Liver (tissue), 9 donors: ENCODE data around the gene MAFF. TPM values are rescaled to one million over a fixed set of nuclear protein-coding genes. Genes with fewer than 3 reads are reported as not detected.

Experiments
- DNase-seq: peaks from one replicate; pipeline ENCODE4 v3.0.0-alpha.2; 2017; ENCODE audit warnings: low spot score
- H3K27ac ChIP-seq, 2 donors: one replicate each; pipeline ENCODE4 v1.7.0; 2013; ENCODE audit warnings: inconsistent platforms in 2 of 2, low read length in 2 of 2, control low read depth in 1 of 2, low read depth in 1 of 2, mild to moderate bottlenecking in 1 of 2
- H3K27me3 ChIP-seq, 4 donors: one replicate each; pipeline versions ENCODE4 v1.6.1 to v1.7.0; 2013; ENCODE audit warnings: low read length in 3 of 4, inconsistent platforms in 1 of 4, mild to moderate bottlenecking in 1 of 4, moderate library complexity in 1 of 4; ENCODE audit not compliant: control insufficient read depth in 4 of 4, insufficient read depth in 4 of 4
- H3K36me3 ChIP-seq, 4 donors: one replicate each; pipeline versions ENCODE4 v1.6.1 to v1.7.0; 2013; ENCODE audit warnings: low read length in 3 of 4, mild to moderate bottlenecking in 3 of 4, low read depth in 1 of 4, moderate library complexity in 1 of 4; ENCODE audit not compliant: control insufficient read depth in 4 of 4, insufficient read depth in 3 of 4
- H3K4me1 ChIP-seq, 4 donors: one replicate each; pipeline versions ENCODE4 v1.6.1 to v1.7.0; 2013; ENCODE audit warnings: low read length in 3 of 4, mild to moderate bottlenecking in 3 of 4, moderate library complexity in 1 of 4; ENCODE audit not compliant: control insufficient read depth in 4 of 4, insufficient read depth in 4 of 4
- H3K4me3 ChIP-seq, 3 donors: one replicate each; pipeline versions ENCODE4 v1.6.1 to v1.7.0; 2013; ENCODE audit warnings: low read length in 3 of 3, control low read depth in 1 of 3, low read depth in 1 of 3, mild to moderate bottlenecking in 1 of 3
- H3K9ac ChIP-seq, 2 donors: one replicate each; pipeline ENCODE4 v1.7.0; 2013; ENCODE audit warnings: low read length in 2 of 2, mild to moderate bottlenecking in 2 of 2, moderate library complexity in 2 of 2, control low read depth in 1 of 2, low read depth in 1 of 2
- H3K9me3 ChIP-seq, 4 donors: one replicate each; pipeline versions ENCODE4 v1.6.1 to v1.7.0; 2013; ENCODE audit warnings: low read length in 3 of 4; ENCODE audit not compliant: control insufficient read depth in 4 of 4
- EGR1 ChIP-seq, 2 donors: IDR thresholded peaks; 2 replicates each; pipeline ENCODE4 v1.6.1; 2016 to 2018; ENCODE audit warnings: antibody characterized with exemption in 2 of 2, low read depth in 2 of 2
- FOXA1 ChIP-seq: IDR thresholded peaks from 2 replicates; pipeline ENCODE4 v1.6.1; 2016; ENCODE audit warnings: antibody characterized with exemption
- FOXA2 ChIP-seq: IDR thresholded peaks from 2 replicates; pipeline ENCODE4 v1.6.1; 2016; ENCODE audit warnings: antibody characterized with exemption
- GABPA ChIP-seq, 2 donors: IDR thresholded peaks in 1 of 2; conservative IDR thresholded peaks in 1 of 2; 2 replicates each; pipeline ENCODE4 v1.6.1; 2016; ENCODE audit warnings: antibody characterized with exemption in 2 of 2, mild to moderate bottlenecking in 1 of 2, moderate library complexity in 1 of 2
- HNF4A ChIP-seq, 2 donors: conservative IDR thresholded peaks; 2 replicates each; pipeline ENCODE4 v1.6.1; 2016; ENCODE audit warnings: antibody characterized with exemption in 2 of 2, mild to moderate bottlenecking in 2 of 2
- HNF4G ChIP-seq: IDR thresholded peaks from 2 replicates; pipeline ENCODE4 v1.6.1; 2016; ENCODE audit warnings: antibody characterized with exemption
- JUND ChIP-seq, 2 donors: IDR thresholded peaks; 2 replicates each; pipeline ENCODE4 v1.6.1; 2016; ENCODE audit warnings: antibody characterized with exemption in 2 of 2
- NR2F2 ChIP-seq: IDR thresholded peaks from 2 replicates; pipeline ENCODE4 v1.6.1; 2016; ENCODE audit warnings: antibody characterized with exemption
- RAD21 ChIP-seq, 2 donors: IDR thresholded peaks; 2 replicates each; pipeline ENCODE4 v1.6.1; 2016; ENCODE audit warnings: antibody characterized with exemption in 2 of 2, mild to moderate bottlenecking in 2 of 2
- RXRA ChIP-seq, 2 donors: IDR thresholded peaks; 2 replicates each; pipeline ENCODE4 v1.6.1; 2017 to 2018; ENCODE audit warnings: antibody characterized with exemption in 2 of 2, mild to moderate bottlenecking in 1 of 2
- SP1 ChIP-seq: IDR thresholded peaks from 2 replicates; pipeline ENCODE4 v1.6.1; 2018; ENCODE audit warnings: antibody characterized with exemption, mild to moderate bottlenecking
- TAF1 ChIP-seq: conservative IDR thresholded peaks from 2 replicates; pipeline ENCODE4 v1.6.1; 2016; ENCODE audit warnings: antibody characterized with exemption, mild to moderate bottlenecking
- YY1 ChIP-seq: IDR thresholded peaks from 2 replicates; pipeline ENCODE4 v1.6.1; 2016; ENCODE audit warnings: antibody characterized with exemption, mild to moderate bottlenecking
- WGBS: extraction: QIAGEN DNeasy Blood & Tissue Kit; methylation state at CpG from one replicate; pipeline ENCODE4 v1.1.7; 2013; 5-methylcytosine and 5-hydroxymethylcytosine counted together
- polyA plus RNA-seq, 2 donors: library from polyadenylated mRNA; stranded (reverse) in 1 of 2; unstranded in 1 of 2; fragments of 200-250 nt in 1 of 2; fragments of >200 nt in 1 of 2; fragmentation: Nextera tagmentation in 1 of 2; extraction: Ambion mirVana in 1 of 2; gene quantifications; one replicate each; pipeline versions ENCODE4 v1.2.1 to v1.2.3, GENCODE V29; 2013 to 2015
- total RNA-seq, 2 donors: library from RNA; depleted of rRNA; stranded (reverse); fragments of >200 nt; gene quantifications; one replicate each; pipeline ENCODE4 v1.2.3, GENCODE V29; 2014
- TF ChIP-seq, protein P1 (sequence below): IDR thresholded peaks from 2 replicates; pipeline ENCODE4 v1.6.1; 2016; ENCODE audit warnings: antibody characterized with exemption
- TF ChIP-seq, protein P2 (sequence below): IDR thresholded peaks from 2 replicates; pipeline ENCODE4 v1.6.1; 2016; ENCODE audit warnings: antibody characterized with exemption, mild to moderate bottlenecking
- TF ChIP-seq, protein P3 (sequence below): fragments of 150-350 bp; IDR thresholded peaks from 2 replicates; pipeline ENCODE4 v1.5.1; 2017; ENCODE audit warnings: improper control_type of control experiment, low read depth, low read length; ENCODE audit not compliant: missing input control
- TF ChIP-seq, protein P4 (sequence below): IDR thresholded peaks from 2 replicates; pipeline ENCODE4 v1.6.1; 2016; ENCODE audit warnings: antibody characterized with exemption
- donor health status: healthy.
- donor health status: healthy.
- donor health status: healthy.
- donor health status: healthy.
- donor health status: healthy.

Gene MAFF
- total and polyA plus RNA-seq, 4 donors, result 1.4 to 3.3 (median 2.0) TPM

DNA sequence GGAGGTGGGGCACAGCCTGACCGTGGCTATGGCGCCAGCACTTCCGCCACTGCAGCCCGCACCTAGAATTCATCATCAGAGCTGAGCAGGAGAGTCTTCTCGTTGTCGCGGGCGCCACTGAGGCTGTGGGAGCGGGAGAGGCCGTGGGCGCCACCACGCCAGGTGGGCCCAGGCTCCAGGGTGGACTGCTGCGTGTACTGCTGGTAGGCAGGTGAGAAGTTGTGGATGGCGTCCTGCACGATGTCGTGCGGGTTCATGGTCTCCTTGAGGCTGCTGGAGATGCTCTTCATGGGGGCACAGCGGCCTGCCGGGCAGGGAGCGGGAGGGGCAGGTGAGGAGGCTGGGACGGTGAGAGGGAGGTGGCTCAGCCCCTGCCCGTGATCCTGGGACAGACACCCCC lies 19.6 kb downstream of the MAFF start:
- WGBS, result 97% methylated on average over 22 of the region's 22 CpGs
- Histone ChIP-seq H3K4me3 (no peak overlapping the region), H3K9ac (no peak overlapping the region), H3K36me3 (peaks cover 0 to 4% (median 0%) of the 10 kb centered on the region in 4 donors), H3K9me3 (no peaks in the 10 kb centered on the region), H3K4me1 (peaks cover 0 to 13% (median 7%) of the 10 kb centered on the region in 4 donors), H3K27ac (no peak overlapping the region), H3K27me3 (no peaks in the 10 kb centered on the region)
- no peak for TF ChIP-seq EGR1 (IDR thresholded peaks at IDR 0.05; ENCODE audit: low read depth in 2 of 2)
- TF ChIP-seq RXRA (IDR thresholded peaks at IDR 0.05), result no peak
- TF ChIP-seq, protein P1, sequence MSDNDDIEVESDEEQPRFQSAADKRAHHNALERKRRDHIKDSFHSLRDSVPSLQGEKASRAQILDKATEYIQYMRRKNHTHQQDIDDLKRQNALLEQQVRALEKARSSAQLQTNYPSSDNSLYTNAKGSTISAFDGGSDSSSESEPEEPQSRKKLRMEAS, result no peak
- TF ChIP-seq GABPA (IDR thresholded peaks at IDR 0.05 in 1 of 2, conservative IDR thresholded peaks at IDR 0.05 in 1 of 2), result no peak
- no peak for TF ChIP-seq HNF4G
- TF ChIP-seq JUND (IDR thresholded peaks at IDR 0.05), result no peak
- TF ChIP-seq, protein P2, sequence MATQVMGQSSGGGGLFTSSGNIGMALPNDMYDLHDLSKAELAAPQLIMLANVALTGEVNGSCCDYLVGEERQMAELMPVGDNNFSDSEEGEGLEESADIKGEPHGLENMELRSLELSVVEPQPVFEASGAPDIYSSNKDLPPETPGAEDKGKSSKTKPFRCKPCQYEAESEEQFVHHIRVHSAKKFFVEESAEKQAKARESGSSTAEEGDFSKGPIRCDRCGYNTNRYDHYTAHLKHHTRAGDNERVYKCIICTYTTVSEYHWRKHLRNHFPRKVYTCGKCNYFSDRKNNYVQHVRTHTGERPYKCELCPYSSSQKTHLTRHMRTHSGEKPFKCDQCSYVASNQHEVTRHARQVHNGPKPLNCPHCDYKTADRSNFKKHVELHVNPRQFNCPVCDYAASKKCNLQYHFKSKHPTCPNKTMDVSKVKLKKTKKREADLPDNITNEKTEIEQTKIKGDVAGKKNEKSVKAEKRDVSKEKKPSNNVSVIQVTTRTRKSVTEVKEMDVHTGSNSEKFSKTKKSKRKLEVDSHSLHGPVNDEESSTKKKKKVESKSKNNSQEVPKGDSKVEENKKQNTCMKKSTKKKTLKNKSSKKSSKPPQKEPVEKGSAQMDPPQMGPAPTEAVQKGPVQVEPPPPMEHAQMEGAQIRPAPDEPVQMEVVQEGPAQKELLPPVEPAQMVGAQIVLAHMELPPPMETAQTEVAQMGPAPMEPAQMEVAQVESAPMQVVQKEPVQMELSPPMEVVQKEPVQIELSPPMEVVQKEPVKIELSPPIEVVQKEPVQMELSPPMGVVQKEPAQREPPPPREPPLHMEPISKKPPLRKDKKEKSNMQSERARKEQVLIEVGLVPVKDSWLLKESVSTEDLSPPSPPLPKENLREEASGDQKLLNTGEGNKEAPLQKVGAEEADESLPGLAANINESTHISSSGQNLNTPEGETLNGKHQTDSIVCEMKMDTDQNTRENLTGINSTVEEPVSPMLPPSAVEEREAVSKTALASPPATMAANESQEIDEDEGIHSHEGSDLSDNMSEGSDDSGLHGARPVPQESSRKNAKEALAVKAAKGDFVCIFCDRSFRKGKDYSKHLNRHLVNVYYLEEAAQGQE, result no peak
- no peak for TF ChIP-seq YY1
- no peak for TF ChIP-seq TAF1
- no peak for TF ChIP-seq NR2F2
- no peak for TF ChIP-seq SP1
- TF ChIP-seq, protein P3, sequence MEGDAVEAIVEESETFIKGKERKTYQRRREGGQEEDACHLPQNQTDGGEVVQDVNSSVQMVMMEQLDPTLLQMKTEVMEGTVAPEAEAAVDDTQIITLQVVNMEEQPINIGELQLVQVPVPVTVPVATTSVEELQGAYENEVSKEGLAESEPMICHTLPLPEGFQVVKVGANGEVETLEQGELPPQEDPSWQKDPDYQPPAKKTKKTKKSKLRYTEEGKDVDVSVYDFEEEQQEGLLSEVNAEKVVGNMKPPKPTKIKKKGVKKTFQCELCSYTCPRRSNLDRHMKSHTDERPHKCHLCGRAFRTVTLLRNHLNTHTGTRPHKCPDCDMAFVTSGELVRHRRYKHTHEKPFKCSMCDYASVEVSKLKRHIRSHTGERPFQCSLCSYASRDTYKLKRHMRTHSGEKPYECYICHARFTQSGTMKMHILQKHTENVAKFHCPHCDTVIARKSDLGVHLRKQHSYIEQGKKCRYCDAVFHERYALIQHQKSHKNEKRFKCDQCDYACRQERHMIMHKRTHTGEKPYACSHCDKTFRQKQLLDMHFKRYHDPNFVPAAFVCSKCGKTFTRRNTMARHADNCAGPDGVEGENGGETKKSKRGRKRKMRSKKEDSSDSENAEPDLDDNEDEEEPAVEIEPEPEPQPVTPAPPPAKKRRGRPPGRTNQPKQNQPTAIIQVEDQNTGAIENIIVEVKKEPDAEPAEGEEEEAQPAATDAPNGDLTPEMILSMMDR, result no peak
- DNase-seq, result no peak

DNA sequence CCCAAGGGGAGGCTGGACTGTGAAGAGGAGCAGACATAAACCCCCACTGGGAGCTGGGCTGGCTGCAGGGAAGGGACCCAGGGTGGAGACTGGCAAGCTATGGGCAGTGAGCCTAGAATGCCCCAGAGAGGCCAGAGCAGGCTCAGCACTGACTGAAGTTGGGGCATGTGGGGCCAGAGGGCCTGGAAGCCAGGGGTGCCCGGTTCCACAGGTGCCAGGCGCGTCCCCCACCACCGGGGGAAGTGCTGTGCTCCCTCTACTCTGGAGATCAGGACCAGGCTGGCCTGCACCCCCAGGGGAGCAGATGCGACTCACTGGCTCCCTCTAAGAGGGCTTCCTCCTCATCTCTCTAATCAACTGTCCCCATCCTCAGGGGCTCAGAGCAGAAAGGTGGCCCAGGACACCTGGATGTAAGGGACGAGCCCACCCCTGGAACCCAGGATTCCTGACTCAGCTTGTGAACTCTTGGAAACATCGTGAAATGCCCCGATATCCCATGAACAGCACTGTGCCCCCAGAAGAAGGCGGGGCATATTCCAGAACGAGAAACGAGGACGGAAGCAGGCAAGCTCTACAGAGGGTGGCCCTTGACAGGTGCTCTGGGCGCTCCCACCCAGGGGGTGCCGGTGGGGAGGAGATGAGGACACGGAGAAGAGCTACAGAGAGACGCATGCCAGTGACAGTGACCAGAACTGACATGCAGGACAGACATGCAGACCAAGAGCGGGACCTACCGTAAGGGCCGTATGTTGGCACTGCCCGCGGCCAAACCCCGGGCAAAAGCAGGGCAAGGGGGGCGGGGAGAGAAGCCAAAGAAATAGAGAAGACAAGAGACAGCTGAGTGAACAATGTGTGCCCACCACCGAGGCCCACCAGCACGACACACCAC lies 20.4 kb downstream of the MAFF start:
- Histone ChIP-seq H3K4me3 (no peak overlapping the region), H3K9me3 (no peaks in the 10 kb centered on the region), H3K27ac (no peak overlapping the region), H3K9ac (no peak overlapping the region), H3K36me3 (peaks cover 0 to 4% (median 2%) of the 10 kb centered on the region in 4 donors), H3K4me1 (peaks cover 0 to 13% (median 7%) of the 10 kb centered on the region in 4 donors), H3K27me3 (no peaks in the 10 kb centered on the region)
- DNase-seq, result no peak
- WGBS, result 94% methylated on average over 25 of the region's 25 CpGs
- TF ChIP-seq NR2F2 (no peak), RAD21 (IDR thresholded peaks at IDR 0.05) (no peak), JUND (IDR thresholded peaks at IDR 0.05) (no peak), SP1 (no peak), RXRA (IDR thresholded peaks at IDR 0.05) (no peak), EGR1 (IDR thresholded peaks at IDR 0.05; ENCODE audit: low read depth in 2 of 2) (no peak), FOXA2 (no peak), HNF4G (no peak), FOXA1 (no peak), TAF1 (no peak), HNF4A (conservative IDR thresholded peaks at IDR 0.05) (no peak), GABPA (IDR thresholded peaks at IDR 0.05 in 1 of 2, conservative IDR thresholded peaks at IDR 0.05 in 1 of 2) (no peak), YY1 (no peak)
- TF ChIP-seq, protein P1, result no peak
- TF ChIP-seq, protein P3, result no peak
- TF ChIP-seq, protein P4, sequence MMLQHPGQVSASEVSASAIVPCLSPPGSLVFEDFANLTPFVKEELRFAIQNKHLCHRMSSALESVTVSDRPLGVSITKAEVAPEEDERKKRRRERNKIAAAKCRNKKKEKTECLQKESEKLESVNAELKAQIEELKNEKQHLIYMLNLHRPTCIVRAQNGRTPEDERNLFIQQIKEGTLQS, result no peak
- TF ChIP-seq, protein P2, result no peak
